C4-2B (cell line): ENCODE measurements around the gene AFG3L2.

Source experiments
- ZFX ChIP-seq: fragments of 450-650 bp; IDR thresholded peaks from 2 replicates; pipeline ENCODE4 v1.6.1; 2017
- TF ChIP-seq, protein P1 (sequence below): fragments of 450-650 bp; conservative IDR thresholded peaks from 2 replicates; pipeline ENCODE4 v1.5.1; 2017; ENCODE audit warnings: mild to moderate bottlenecking

DNA sequence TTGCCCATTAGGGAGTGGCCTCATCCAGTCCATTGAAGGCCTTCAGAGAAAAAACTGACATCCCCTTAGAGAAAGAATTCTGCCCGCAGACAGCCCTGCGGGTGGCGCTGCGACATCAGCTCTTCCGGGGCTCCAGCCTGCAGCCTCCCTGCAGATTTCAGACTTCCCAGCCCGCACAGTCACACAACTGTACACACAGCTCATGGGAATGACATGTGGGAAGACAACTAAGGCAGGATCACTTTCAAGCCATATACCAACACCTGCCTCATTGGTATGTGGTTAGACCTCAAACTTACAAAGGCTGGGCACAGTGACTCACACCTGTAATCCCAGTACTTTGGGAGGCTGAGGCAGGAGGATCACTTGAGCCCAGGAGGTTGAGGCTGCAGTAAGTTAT lies 93.8 kb downstream of the AFG3L2 start:
- TF ChIP-seq, protein P1, sequence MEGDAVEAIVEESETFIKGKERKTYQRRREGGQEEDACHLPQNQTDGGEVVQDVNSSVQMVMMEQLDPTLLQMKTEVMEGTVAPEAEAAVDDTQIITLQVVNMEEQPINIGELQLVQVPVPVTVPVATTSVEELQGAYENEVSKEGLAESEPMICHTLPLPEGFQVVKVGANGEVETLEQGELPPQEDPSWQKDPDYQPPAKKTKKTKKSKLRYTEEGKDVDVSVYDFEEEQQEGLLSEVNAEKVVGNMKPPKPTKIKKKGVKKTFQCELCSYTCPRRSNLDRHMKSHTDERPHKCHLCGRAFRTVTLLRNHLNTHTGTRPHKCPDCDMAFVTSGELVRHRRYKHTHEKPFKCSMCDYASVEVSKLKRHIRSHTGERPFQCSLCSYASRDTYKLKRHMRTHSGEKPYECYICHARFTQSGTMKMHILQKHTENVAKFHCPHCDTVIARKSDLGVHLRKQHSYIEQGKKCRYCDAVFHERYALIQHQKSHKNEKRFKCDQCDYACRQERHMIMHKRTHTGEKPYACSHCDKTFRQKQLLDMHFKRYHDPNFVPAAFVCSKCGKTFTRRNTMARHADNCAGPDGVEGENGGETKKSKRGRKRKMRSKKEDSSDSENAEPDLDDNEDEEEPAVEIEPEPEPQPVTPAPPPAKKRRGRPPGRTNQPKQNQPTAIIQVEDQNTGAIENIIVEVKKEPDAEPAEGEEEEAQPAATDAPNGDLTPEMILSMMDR, result no peak
- TF ChIP-seq ZFX, result no peak
